Ascending aorta (tissue), 2 donors: ENCODE results near the gene GSTA1. TPM values are rescaled to one million over a fixed set of nuclear protein-coding genes. Genes with fewer than 3 reads are reported as not detected.
"Not testable (repeated sequence)": the region's sequence is repeated elsewhere in the genome, so short reads cannot be mapped to it uniquely, and the experiment has no call there.

ENCODE experiments used
- DNase-seq, 2 donors: peaks; one replicate each; pipeline ENCODE4 v3.0.0-alpha.2; 2019; ENCODE audit warnings: low spot score in 2 of 2
- H3K27ac ChIP-seq, 2 donors: fragments of 200-600 bp; sonication (generic); one replicate each; pipeline ENCODE4 v1.5.1; 2016 to 2017; ENCODE audit warnings: mild to moderate bottlenecking in 1 of 2
- H3K27me3 ChIP-seq: fragments of 200-600 bp; sonication (generic); one replicate; pipeline ENCODE4 v1.5.1; 2017
- H3K36me3 ChIP-seq, 2 donors: fragments of 200-600 bp; sonication (generic); one replicate each; pipeline ENCODE4 v1.5.1; 2016
- H3K4me1 ChIP-seq, 2 donors: fragments of 200-600 bp; sonication (generic); one replicate each; pipeline ENCODE4 v1.5.1; 2016 to 2017; ENCODE audit warnings: mild to moderate bottlenecking in 1 of 2
- H3K4me3 ChIP-seq, 2 donors: fragments of 200-600 bp; sonication (generic); one replicate each; pipeline ENCODE4 v1.5.1; 2016 to 2017; ENCODE audit warnings: mild to moderate bottlenecking in 1 of 2
- H3K9me3 ChIP-seq, 2 donors: fragments of 200-600 bp; sonication (generic); one replicate each; pipeline ENCODE4 v1.5.1; 2016
- intact Hi-C: fragments of 100-400 bp; cut with DNase I; formaldehyde crosslinking; loops from one replicate; pipeline ENCODE4 v1.15.1; 2023
- total RNA-seq: library from RNA; depleted of rRNA; stranded (reverse); fragments of >200 nt; gene quantifications from one replicate; pipeline ENCODE4 v1.1.0, GENCODE V29; 2016
- TF ChIP-seq, protein P1 (sequence below), 3 experiments: fragments of 200-600 bp in 2 of 3; fragments of 450-650 bp in 1 of 3; sonication (generic) in 2 of 3; IDR thresholded peaks; one replicate each; pipeline ENCODE4 v1.5.1; 2016 to 2019; ENCODE audit warnings: antibody characterized with exemption in 3 of 3, mild to moderate bottlenecking in 1 of 3, moderate library complexity in 1 of 3

The GSTA1 gene
- total RNA-seq, 1 donor from 2014 or later = 26.7 TPM

- no peak overlapping the region for H3K4me3 ChIP-seq
- no peaks in the 10 kb centered on the region for H3K4me1 ChIP-seq
- no peak for DNase-seq
- no peaks in the 10 kb centered on the region for H3K36me3 ChIP-seq
- intact Hi-C loops = no loop called here
- peaks cover 0 to 4% of the 10 kb centered on the region in 2 donors for H3K9me3 ChIP-seq
- no peaks in the 10 kb centered on the region for H3K27me3 ChIP-seq
- TF ChIP-seq, protein P1, sequence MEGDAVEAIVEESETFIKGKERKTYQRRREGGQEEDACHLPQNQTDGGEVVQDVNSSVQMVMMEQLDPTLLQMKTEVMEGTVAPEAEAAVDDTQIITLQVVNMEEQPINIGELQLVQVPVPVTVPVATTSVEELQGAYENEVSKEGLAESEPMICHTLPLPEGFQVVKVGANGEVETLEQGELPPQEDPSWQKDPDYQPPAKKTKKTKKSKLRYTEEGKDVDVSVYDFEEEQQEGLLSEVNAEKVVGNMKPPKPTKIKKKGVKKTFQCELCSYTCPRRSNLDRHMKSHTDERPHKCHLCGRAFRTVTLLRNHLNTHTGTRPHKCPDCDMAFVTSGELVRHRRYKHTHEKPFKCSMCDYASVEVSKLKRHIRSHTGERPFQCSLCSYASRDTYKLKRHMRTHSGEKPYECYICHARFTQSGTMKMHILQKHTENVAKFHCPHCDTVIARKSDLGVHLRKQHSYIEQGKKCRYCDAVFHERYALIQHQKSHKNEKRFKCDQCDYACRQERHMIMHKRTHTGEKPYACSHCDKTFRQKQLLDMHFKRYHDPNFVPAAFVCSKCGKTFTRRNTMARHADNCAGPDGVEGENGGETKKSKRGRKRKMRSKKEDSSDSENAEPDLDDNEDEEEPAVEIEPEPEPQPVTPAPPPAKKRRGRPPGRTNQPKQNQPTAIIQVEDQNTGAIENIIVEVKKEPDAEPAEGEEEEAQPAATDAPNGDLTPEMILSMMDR (IDR thresholded peaks at IDR 0.05) = no peak
- H3K27ac ChIP-seq = no peak overlapping the region
Observed at GRCh38 chr6:52749556-52750152, 54.0 kb downstream of the GSTA1 start.

DNA sequence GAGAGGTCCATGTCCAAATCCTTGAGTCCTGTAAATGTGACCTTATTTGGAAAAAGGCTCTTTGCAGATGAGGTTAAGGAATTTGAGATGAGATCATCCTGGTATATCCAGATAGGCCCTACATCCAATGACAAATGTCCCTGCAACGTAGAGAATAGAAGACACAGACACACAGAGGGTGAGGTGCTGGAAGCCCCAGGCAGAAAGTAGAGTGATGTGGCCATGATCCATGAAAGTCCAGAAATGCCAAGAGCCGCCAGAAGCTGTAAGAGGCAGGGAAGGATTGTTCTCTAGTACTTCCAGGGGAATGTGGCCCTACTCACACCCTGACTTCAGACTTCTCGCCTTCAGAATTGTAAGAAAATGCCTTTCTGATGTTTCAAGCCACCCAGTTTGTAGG is 56.3 kb downstream of the GSTA1 start:
- H3K9me3 ChIP-seq, DNase-seq, H3K27me3 ChIP-seq, H3K4me1 ChIP-seq, H3K4me3 ChIP-seq, intact Hi-C loops, H3K36me3 ChIP-seq: not testable (repeated sequence)
- H3K27ac ChIP-seq = peak overlapping the region; percentile 60 to 62

DNA sequence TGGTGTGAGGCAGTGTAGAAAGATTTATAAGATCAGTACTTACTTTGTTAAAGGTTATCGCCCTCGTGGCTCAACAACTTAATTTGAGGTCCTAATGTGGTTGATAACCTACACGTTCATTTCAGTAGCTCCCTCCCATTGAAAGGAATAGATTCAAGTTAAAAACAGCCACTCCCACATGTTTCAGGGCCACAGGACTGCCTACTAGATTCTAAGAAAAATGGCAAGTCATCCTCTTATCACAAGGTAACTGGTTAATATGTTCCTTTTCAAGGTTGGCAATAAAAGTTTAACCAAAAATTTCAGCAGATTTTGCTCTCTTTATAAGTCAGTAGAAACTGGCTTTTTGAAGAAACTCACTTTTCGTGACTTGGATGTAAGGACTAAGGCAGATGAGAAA is 57.4 kb downstream of the GSTA1 start:
- Histone ChIP-seq H3K9me3 (peaks cover 0 to 1% of the 10 kb centered on the region in 2 donors), H3K36me3 (no peaks in the 10 kb centered on the region), H3K4me1 (no peaks in the 10 kb centered on the region), H3K4me3 (no peak overlapping the region), H3K27ac (peak overlapping the region in 1 of 2 donors; percentile 60), H3K27me3 (no peaks in the 10 kb centered on the region)
- TF ChIP-seq, protein P1 (IDR thresholded peaks at IDR 0.05) = no peak
- intact Hi-C loops = no loop called here
- no peak for DNase-seq

DNA sequence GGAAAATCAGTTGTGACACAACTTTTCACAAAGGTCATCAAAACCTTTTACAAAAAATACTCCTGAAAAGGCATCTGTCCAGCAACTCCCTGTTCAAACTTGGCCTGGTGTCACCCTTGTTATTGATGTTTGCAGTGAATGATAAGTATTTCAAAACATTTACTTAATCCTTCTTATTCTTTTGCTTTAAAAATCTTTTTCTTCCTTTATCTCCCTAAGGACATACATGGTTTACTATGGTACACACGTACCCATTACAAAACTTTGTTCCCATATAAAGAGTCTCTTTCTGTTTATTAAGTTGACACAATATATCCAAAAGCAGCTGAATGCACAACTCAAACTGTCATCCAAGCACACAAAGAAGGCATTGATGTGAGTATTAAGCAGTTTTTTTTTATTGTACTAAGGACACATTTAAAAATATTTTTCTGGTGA is 57.8 kb downstream of the GSTA1 start:
- no peak overlapping the region for H3K27ac ChIP-seq
- no peak for DNase-seq
- TF ChIP-seq, protein P1 (IDR thresholded peaks at IDR 0.05) = no peak

GRCh38 chr6:52741872-52742271 is 61.7 kb downstream of the GSTA1 start:
- Histone ChIP-seq H3K9me3 (no peaks in the 10 kb centered on the region), H3K36me3 (no peaks in the 10 kb centered on the region), H3K27me3 (no peaks in the 10 kb centered on the region), H3K4me3 (no peak overlapping the region), H3K4me1 (no peaks in the 10 kb centered on the region), H3K27ac (no peak overlapping the region)
- intact Hi-C loops = no loop called here
- TF ChIP-seq, protein P1 (IDR thresholded peaks at IDR 0.05) = no peak
- no peak for DNase-seq

More for the DNA sequence above, 57.8 kb downstream of the GSTA1 start:
- no peaks in the 10 kb centered on the region for H3K9me3 ChIP-seq
- no peak overlapping the region for H3K4me3 ChIP-seq
- intact Hi-C loops = no loop called here
- H3K36me3 ChIP-seq = no peaks in the 10 kb centered on the region
- H3K27me3 ChIP-seq = no peaks in the 10 kb centered on the region
- H3K4me1 ChIP-seq = no peaks in the 10 kb centered on the region

Other genes with a start within 250 kb of the GSTA1 start
- gene TRAM2, start 226.8 kb downstream of the GSTA1 start, total RNA-seq = 32.6 TPM
- gene TMEM14A, start 132.7 kb downstream of the GSTA1 start, total RNA-seq = 11.9 TPM
- gene GSTA2, start 40.3 kb downstream of the GSTA1 start, total RNA-seq = not detected
- gene GSTA5, start 37.0 kb upstream of the GSTA1 start, total RNA-seq = not detected
- gene GSTA3, start 105.9 kb upstream of the GSTA1 start, total RNA-seq = not detected
- gene GSTA4, start 191.5 kb upstream of the GSTA1 start, total RNA-seq = 1.7 TPM